Keratinocyte (primary cell): ENCODE results near the gene KLHL36. TPM values are rescaled to one million over a fixed set of nuclear protein-coding genes. Genes with fewer than 3 reads are reported as not detected.

Experiments used
- DNase-seq: peaks from one replicate; pipeline ENCODE4 v3.0.0-alpha.2; 2011; ENCODE audit warnings: low read depth, missing footprints, low spot score
- FAIRE-seq: peaks from 2 replicates; lab custom pipeline; 2011; peaks lifted over from hg19 to GRCh38; lab: Jason Lieb, UNC
- H2AFZ ChIP-seq: 2 replicates; pipeline ENCODE4 v1.6.0; 2012; ENCODE audit warnings: low read length, control low read depth, inconsistent platforms; ENCODE audit not compliant: control insufficient read depth
- H3K27ac ChIP-seq: 2 replicates; pipeline ENCODE4 v1.5.1; 2011; ENCODE audit warnings: low read length; ENCODE audit not compliant: control insufficient read depth, insufficient read depth
- H3K27me3 ChIP-seq: 3 replicates; pipeline ENCODE4 v1.6.0; 2011; ENCODE audit warnings: low read length; ENCODE audit not compliant: control insufficient read depth, insufficient read depth; ENCODE audit errors: extremely low read depth
- H3K36me3 ChIP-seq, 2 experiments: 2 replicates in 1 of 2; 3 replicates in 1 of 2; pipeline ENCODE4 v1.5.1; 2011; ENCODE audit warnings: low read length in 2 of 2, mild to moderate bottlenecking in 1 of 2; ENCODE audit not compliant: control insufficient read depth in 2 of 2, insufficient read depth in 2 of 2; ENCODE audit errors: extremely low read depth in 1 of 2
- H3K4me1 ChIP-seq: 3 replicates; pipeline ENCODE4 v1.5.1; 2011; ENCODE audit warnings: low read length; ENCODE audit not compliant: control insufficient read depth, insufficient read depth; ENCODE audit errors: extremely low read depth
- H3K4me2 ChIP-seq: 3 replicates; pipeline ENCODE4 v1.6.0; 2011; ENCODE audit warnings: low read depth, low read length; ENCODE audit not compliant: control insufficient read depth, insufficient read depth; ENCODE audit errors: extremely low read depth
- H3K4me3 ChIP-seq, 3 experiments: fragments of 200-600 bp in 1 of 3; sonication (generic) in 1 of 3; 2 replicates in 2 of 3; 3 replicates in 1 of 3; pipeline ENCODE4 v1.5.1; 2011 to 2016; ENCODE audit warnings: low read length in 3 of 3, mild to moderate bottlenecking in 3 of 3, control low read depth in 2 of 3, inconsistent platforms in 1 of 3, low read depth in 1 of 3, mixed read lengths in 1 of 3, mixed run types in 1 of 3, moderate library complexity in 1 of 3; ENCODE audit not compliant: control insufficient read depth in 2 of 3, insufficient read depth in 2 of 3; ENCODE audit errors: extremely low read depth in 1 of 3
- H3K79me2 ChIP-seq: 2 replicates; pipeline ENCODE4 v1.6.0; 2012; ENCODE audit warnings: low read length; ENCODE audit not compliant: control insufficient read depth, insufficient read depth
- H3K9ac ChIP-seq: 3 replicates; pipeline ENCODE4 v1.6.0; 2011; ENCODE audit warnings: low read length; ENCODE audit not compliant: control insufficient read depth, insufficient read depth; ENCODE audit errors: extremely low read depth
- H3K9me1 ChIP-seq: 3 replicates; pipeline ENCODE4 v1.6.0; 2011; ENCODE audit warnings: low read length; ENCODE audit not compliant: control insufficient read depth, insufficient read depth; ENCODE audit errors: extremely low read depth
- H3K9me3 ChIP-seq: 2 replicates; pipeline ENCODE4 v1.5.1; 2012; ENCODE audit warnings: low read depth, low read length; ENCODE audit not compliant: control insufficient read depth
- H4K20me1 ChIP-seq: 3 replicates; pipeline ENCODE4 v1.6.0; 2011; ENCODE audit warnings: low read length; ENCODE audit not compliant: control insufficient read depth, insufficient read depth; ENCODE audit errors: extremely low read depth
- CTCF ChIP-seq, 3 experiments: IDR thresholded peaks in 1 of 3; conservative IDR thresholded peaks in 1 of 3; optimal IDR thresholded peaks in 1 of 3; 2 replicates in 2 of 3; 3 replicates in 1 of 3; pipeline versions ENCODE3 to v1.5.1; 2011; ENCODE audit warnings: low read length in 3 of 3, mild to moderate bottlenecking in 3 of 3, moderate library complexity in 2 of 3, control low read depth in 1 of 3, inconsistent platforms in 1 of 3; ENCODE audit not compliant: insufficient read depth in 2 of 3; ENCODE audit errors: extremely low read depth in 1 of 3
- EZH2 ChIP-seq: IDR thresholded peaks from one replicate; pipeline ENCODE4 v1.6.1; 2012; ENCODE audit warnings: inconsistent platforms, mild to moderate bottlenecking, low read length, moderate library complexity
- dilution Hi-C: fragments of 300-500 bp; cut with MboI; formaldehyde crosslinking; loops from one replicate; pipeline ENCODE4 v1.7.0; 2020; ENCODE audit warnings: low sequenced_read_pairs; ENCODE audit not compliant: extremely low pct_ligation_motif_present
- polyA plus RNA-seq, 5 experiments: library from polyadenylated mRNA; depleted of rRNA in 3 of 5; stranded (reverse) in 3 of 5; stranded (forward) in 1 of 5; unstranded in 1 of 5; fragments of >200 nt; gene quantifications; 1 replicate in 1 of 5; 2 replicates in 3 of 5; 3 replicates in 1 of 5; pipeline versions ENCODE4 v1.2.1 to v1.2.3, GENCODE V29; 2011 to 2012; ENCODE audit warnings: missing spikeins in 2 of 5, low read depth in 1 of 5, low replicate concordance in 1 of 5

The KLHL36 gene
- polyA plus RNA-seq, 1 donor (not counting 4 experiments of a cell fraction or from before 2014, with no cell fraction given): 27.5 TPM

GRCh38 chr16:84610376-84610775 is 37.9 kb upstream of the KLHL36 start:
- Histone ChIP-seq H3K36me3 (peaks cover 20 to 40% of the 10 kb centered on the region in 2 experiments), H3K79me2 (peaks cover 99% of the 10 kb centered on the region), H3K4me2 (no peak overlapping the region), H3K27me3 (no peaks in the 10 kb centered on the region), H3K9ac (no peak overlapping the region), H3K9me1 (peaks cover 3% of the 10 kb centered on the region), H4K20me1 (peaks cover 17% of the 10 kb centered on the region), H3K9me3 (no peaks in the 10 kb centered on the region), H3K4me3 (no peak overlapping the region), H2AFZ (no peak overlapping the region), H3K4me1 (peaks cover 10% of the 10 kb centered on the region), H3K27ac (no peak overlapping the region)
- DNase-seq (no peak), FAIRE-seq (no peak)
- TF ChIP-seq CTCF (optimal IDR thresholded peaks at IDR 0.05 in 1 of 3, IDR thresholded peaks at IDR 0.05 in 1 of 3, conservative IDR thresholded peaks at IDR 0.05 in 1 of 3; ENCODE audit: extremely low read depth in 1 of 3, insufficient read depth in 2 of 3, low read length in 3 of 3): no peak
- TF ChIP-seq EZH2: no peak
- dilution Hi-C loops: no loop called here

DNA sequence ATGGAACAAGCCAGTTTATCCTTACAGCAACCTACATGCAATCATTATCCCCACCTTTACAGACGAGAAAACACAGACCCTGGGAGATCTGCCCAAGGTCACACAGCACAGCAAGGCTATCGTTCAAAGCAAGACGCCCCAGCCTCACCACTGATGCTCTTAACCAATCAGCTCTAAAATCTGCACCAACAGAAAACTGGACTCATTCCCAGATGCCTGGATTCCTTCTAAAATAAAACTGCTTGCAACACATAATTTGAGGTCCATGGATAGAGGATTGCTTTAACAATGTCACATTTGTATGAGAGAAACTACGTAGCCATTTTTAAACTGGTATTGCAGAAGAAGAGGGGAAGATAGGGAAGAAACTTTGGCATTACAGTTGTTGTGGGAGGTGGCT is 37.3 kb upstream of the KLHL36 start:
- no peak for FAIRE-seq
- no peaks in the 10 kb centered on the region for H3K9me3 ChIP-seq
- H3K4me1 ChIP-seq: peaks cover 16% of the 10 kb centered on the region
- H4K20me1 ChIP-seq: peaks cover 23% of the 10 kb centered on the region
- H3K4me2 ChIP-seq: no peak overlapping the region
- no peak overlapping the region for H3K27ac ChIP-seq
- DNase-seq: no peak
- dilution Hi-C loops: no loop called here
- no peaks in the 10 kb centered on the region for H3K27me3 ChIP-seq
- TF ChIP-seq EZH2 (no peak), CTCF (optimal IDR thresholded peaks at IDR 0.05 in 1 of 3, IDR thresholded peaks at IDR 0.05 in 1 of 3, conservative IDR thresholded peaks at IDR 0.05 in 1 of 3; ENCODE audit: extremely low read depth in 1 of 3, insufficient read depth in 2 of 3, low read length in 3 of 3) (no peak)
- H2AFZ ChIP-seq: no peak overlapping the region
- H3K4me3 ChIP-seq: no peak overlapping the region
- H3K36me3 ChIP-seq: peaks cover 20 to 46% of the 10 kb centered on the region in 2 experiments
- peaks cover 6% of the 10 kb centered on the region for H3K9me1 ChIP-seq
- H3K79me2 ChIP-seq: peaks cover 99% of the 10 kb centered on the region
- H3K9ac ChIP-seq: no peak overlapping the region
